HG02973 (cell line): ENCODE data around the gene SH3RF2.
"Not testable (repeated sequence)": the region's sequence is repeated elsewhere in the genome, so short reads cannot be mapped to it uniquely, and the experiment has no call there.

Experiments
- ATAC-seq: cut with Tn5 transposase; IDR thresholded peaks from one replicate; pipeline ENCODE4 v1.9.1; 2021; ENCODE audit warnings: moderate library complexity; ENCODE audit not compliant: unreplicated experiment

Gene SH3RF2

GRCh38 chr5:146005723-146006122, 69.3 kb downstream of the SH3RF2 start:
- ATAC-seq: no peak

- ATAC-seq: no peak
Observed at GRCh38 chr5:146006470-146007190, 70.3 kb downstream of the SH3RF2 start.

GRCh38 chr5:146007270-146007669, 70.9 kb downstream of the SH3RF2 start:
- ATAC-seq: no peak

- ATAC-seq: no peak
Observed at GRCh38 chr5:146007989-146008388, 71.6 kb downstream of the SH3RF2 start.

GRCh38 chr5:146009020-146009419, 72.6 kb downstream of the SH3RF2 start:
- ATAC-seq: no peak

GRCh38 chr5:146010447-146010846, 74.1 kb downstream of the SH3RF2 start:
- not testable (repeated sequence) for ATAC-seq

- no peak for ATAC-seq
Observed at GRCh38 chr5:146013761-146014160, 77.4 kb downstream of the SH3RF2 start.

- no peak for ATAC-seq
Observed at GRCh38 chr5:146015001-146015400, 78.6 kb downstream of the SH3RF2 start.

- no peak for ATAC-seq
Observed at GRCh38 chr5:146016764-146017484, 80.5 kb downstream of the SH3RF2 start.

GRCh38 chr5:146018514-146019375, 82.4 kb downstream of the SH3RF2 start:
- no peak for ATAC-seq

GRCh38 chr5:146020100-146020499, 83.7 kb downstream of the SH3RF2 start:
- ATAC-seq: no peak

GRCh38 chr5:146024034-146024433, 87.7 kb downstream of the SH3RF2 start:
- no peak for ATAC-seq

GRCh38 chr5:146025114-146025680, 88.8 kb downstream of the SH3RF2 start:
- no peak for ATAC-seq

GRCh38 chr5:146025681-146026080, 89.3 kb downstream of the SH3RF2 start:
- ATAC-seq: no peak

GRCh38 chr5:146026307-146027010, 90.1 kb downstream of the SH3RF2 start:
- ATAC-seq: no peak

- no peak for ATAC-seq
Observed at GRCh38 chr5:146027751-146028150, 91.4 kb downstream of the SH3RF2 start.

- no peak for ATAC-seq
Observed at GRCh38 chr5:146032911-146033310, 96.5 kb downstream of the SH3RF2 start.

- ATAC-seq: no peak
Observed at GRCh38 chr5:146034127-146034526, 97.7 kb downstream of the SH3RF2 start.

GRCh38 chr5:146034605-146035004, 98.2 kb downstream of the SH3RF2 start:
- no peak for ATAC-seq

GRCh38 chr5:146039420-146039819, 103.0 kb downstream of the SH3RF2 start:
- no peak for ATAC-seq

- ATAC-seq: no peak
Observed at GRCh38 chr5:146040527-146040926, 104.1 kb downstream of the SH3RF2 start.
